ENCODE data around the gene VARS2.

- TF ChIP-seq, protein P1, sequence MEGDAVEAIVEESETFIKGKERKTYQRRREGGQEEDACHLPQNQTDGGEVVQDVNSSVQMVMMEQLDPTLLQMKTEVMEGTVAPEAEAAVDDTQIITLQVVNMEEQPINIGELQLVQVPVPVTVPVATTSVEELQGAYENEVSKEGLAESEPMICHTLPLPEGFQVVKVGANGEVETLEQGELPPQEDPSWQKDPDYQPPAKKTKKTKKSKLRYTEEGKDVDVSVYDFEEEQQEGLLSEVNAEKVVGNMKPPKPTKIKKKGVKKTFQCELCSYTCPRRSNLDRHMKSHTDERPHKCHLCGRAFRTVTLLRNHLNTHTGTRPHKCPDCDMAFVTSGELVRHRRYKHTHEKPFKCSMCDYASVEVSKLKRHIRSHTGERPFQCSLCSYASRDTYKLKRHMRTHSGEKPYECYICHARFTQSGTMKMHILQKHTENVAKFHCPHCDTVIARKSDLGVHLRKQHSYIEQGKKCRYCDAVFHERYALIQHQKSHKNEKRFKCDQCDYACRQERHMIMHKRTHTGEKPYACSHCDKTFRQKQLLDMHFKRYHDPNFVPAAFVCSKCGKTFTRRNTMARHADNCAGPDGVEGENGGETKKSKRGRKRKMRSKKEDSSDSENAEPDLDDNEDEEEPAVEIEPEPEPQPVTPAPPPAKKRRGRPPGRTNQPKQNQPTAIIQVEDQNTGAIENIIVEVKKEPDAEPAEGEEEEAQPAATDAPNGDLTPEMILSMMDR (conservative IDR thresholded peaks at IDR 0.05; ENCODE audit: low read length), result no peak
- no peak for TF ChIP-seq EZH2phosphoT487 (IDR thresholded peaks at IDR 0.05; ENCODE audit: borderline replicate concordance)
Observed at GRCh38 chr6:30922447-30922852, 8.4 kb downstream of the VARS2 start.

Measured in Loucy (cell line).